Activated effector memory CD4-positive, alpha-beta T cell treated with Interleukin-2 at 50 U/mL for 16 hours (primary cell): ENCODE data around the gene MAP3K9.
"Not testable (repeated sequence)": the region's sequence is repeated elsewhere in the genome, so short reads cannot be mapped to it uniquely, and the experiment has no call there.

Experiments
- DNase-seq: peaks from one replicate; pipeline ENCODE4 v3.0.0-alpha.2; 2020

Gene MAP3K9

GRCh38 chr14:70718383-70719118 is 90.8 kb downstream of the MAP3K9 start:
- DNase-seq, result no peak

GRCh38 chr14:70716958-70717357 is 92.4 kb downstream of the MAP3K9 start:
- DNase-seq, result no peak

GRCh38 chr14:70716483-70716882 is 92.8 kb downstream of the MAP3K9 start:
- DNase-seq, result no peak

- no peak for DNase-seq
Measured at GRCh38 chr14:70714055-70714550, 95.2 kb downstream of the MAP3K9 start.

GRCh38 chr14:70713511-70713916 is 95.8 kb downstream of the MAP3K9 start:
- DNase-seq, result no peak

- no peak for DNase-seq
Measured at GRCh38 chr14:70713096-70713495, 96.2 kb downstream of the MAP3K9 start.

GRCh38 chr14:70711451-70711850 is 97.9 kb downstream of the MAP3K9 start:
- no peak for DNase-seq

DNA sequence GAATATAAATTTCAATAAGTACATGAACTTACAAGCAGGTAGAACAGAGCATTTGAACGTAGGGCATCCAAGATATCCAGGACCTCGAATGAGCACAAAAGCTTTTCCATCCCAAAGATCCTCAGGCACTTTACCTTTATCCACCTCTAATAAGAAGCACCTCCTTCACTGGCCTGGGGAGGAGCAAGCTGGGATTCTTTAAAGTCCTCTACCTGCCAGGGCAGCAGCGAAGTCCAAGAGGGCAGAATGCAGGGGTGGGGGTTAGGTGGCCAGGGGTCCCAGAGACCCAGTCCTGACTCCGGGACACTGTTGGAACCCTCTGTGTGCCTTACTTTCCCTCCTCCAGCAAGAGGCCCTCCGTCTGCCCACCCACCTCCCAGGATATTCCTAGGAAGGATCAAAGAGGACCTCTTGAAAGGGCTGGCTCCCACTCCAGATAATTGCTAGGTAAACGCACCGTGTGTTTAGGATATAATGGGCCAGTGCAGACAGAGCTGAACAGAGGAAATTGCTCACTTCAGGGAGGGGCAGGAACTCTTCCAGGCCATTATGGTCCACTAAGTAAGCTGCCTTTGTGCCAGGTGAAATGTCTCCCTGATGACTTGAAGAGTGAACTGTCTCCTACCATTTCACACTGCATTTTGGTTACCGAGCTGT is 99.5 kb downstream of the MAP3K9 start:
- DNase-seq, result no peak

GRCh38 chr14:70708717-70709570 is 100.4 kb downstream of the MAP3K9 start:
- DNase-seq, result no peak

DNA sequence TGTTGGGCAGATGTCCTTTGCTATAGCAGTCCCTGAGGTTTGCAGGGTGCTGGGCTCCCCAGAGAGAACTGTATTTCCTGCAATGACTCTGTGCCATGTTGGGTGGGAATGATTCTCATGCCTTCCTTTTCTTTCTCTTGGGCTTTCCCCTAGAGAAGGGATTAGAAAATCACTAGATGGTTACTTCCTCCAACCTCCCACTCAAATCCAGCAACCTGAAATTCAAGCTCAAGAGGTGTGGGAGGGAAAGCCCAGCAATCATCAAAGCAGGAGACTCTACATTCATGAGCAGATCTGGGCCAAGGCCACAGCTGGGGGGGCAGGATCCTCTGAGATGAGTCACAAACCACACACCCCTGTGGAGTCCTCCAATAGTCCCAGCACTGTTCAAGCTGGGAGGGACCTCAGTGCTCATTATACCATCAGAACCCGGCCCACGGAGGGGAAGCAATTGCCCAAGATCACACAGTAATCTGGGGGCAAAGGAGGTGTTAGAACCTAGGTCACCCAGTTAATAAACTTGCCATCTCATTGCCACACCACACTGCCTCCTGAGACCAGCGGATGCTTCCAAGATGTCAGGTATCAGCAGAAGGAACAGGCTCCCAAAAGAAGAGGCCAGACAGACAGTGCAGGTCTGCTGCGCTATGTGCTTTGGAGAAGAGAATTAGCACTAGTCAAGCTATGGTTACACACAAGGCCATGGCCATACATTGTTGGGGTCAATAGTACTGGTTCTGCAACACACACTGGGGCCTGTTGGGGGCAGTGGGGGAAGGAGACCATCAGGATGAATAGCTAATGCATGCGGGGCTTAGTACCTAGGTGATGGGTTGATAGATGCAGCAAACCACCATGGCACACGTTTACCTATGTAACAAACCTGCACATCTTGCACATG is 101.9 kb downstream of the MAP3K9 start:
- DNase-seq, result no peak

GRCh38 chr14:70706177-70706576 is 103.1 kb downstream of the MAP3K9 start:
- DNase-seq, result no peak

DNA sequence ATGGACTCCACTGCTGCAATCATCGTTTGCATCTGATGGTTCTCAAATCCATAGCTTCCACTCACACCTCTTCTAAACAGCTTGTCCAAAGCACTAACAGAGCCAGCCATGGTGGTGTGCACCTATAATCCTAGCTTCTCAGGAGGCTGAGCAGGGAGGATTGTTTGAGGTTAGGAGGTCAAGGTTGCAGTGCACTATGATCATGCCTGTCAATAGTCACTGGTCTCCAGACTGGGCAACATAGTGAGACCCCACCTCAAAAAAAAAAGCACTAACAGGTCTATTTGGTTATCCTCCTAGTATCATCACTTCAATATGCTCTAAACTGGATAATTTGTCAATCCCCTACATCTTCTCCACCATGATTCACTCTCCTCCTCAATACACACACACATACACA is 104.4 kb downstream of the MAP3K9 start:
- DNase-seq, result no peak

DNA sequence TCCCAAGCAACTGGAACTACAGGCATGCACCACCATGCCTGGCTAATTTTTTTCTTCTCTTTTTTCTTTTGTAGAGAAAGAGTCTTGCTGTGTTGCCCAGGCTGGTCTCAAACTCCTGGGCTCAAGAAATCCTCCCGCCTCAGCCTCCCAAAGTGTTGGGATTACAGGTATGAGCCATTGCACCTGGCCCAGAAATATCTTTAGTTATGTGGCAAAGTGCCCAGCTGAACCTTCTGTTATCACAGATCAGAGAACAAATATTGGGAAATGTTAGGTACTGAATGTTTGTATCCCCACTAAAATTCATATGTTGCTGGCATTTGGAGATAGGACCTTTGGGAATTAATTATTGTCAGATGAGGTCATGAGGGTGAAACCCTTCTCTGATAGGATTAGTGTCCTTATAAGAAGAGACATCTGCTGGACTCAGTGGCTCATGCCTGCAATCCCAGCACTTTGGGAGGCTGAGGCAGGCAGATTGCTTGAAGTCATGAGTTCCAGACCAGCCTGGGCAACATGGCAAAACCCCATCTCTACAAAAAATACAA is 105.6 kb downstream of the MAP3K9 start:
- DNase-seq, result not testable (repeated sequence)

DNA sequence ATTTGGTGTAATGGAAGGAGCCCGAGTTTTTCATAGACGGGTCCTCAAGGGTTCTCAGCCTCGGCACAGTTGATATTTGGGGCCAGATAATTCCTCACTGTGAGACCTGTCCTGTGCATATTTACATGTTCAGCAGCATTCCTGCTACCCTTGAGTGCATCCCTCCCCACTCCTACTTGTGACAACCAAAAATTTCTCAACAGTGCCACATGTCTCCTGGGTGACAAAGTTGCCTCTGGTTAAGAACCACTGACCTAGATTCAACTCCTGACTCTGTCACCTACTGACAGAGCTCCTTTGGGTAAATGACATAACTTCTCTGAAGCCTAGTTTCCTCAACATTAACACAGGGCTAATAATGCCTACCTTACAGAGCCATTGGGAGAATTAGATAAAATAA is 107.2 kb downstream of the MAP3K9 start:
- DNase-seq, result no peak

DNA sequence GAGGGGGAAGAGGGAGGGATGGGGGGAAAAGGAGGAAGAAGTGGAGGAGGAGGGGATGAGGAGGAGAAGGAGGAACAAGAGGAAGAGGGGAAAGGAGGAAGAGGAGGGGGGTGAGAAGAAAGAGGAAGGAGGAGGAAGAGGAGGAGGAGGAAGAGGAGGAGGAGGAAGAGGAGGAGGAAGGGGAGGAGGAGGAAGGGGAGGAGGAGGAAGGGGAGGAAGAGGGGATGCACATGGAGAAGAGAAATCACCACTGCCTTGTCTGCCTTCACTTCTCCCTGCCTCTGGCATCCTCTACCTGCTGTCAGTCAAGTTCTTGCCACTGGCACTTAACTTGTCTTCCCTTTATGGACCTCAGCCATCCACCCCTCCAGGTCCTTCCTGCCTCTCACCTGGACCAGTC is 107.7 kb downstream of the MAP3K9 start:
- DNase-seq, result no peak

GRCh38 chr14:70700955-70701585 is 108.2 kb downstream of the MAP3K9 start:
- no peak for DNase-seq

GRCh38 chr14:70699646-70700045 is 109.7 kb downstream of the MAP3K9 start:
- DNase-seq, result no peak

GRCh38 chr14:70698288-70698687 is 111.0 kb downstream of the MAP3K9 start:
- no peak for DNase-seq

DNA sequence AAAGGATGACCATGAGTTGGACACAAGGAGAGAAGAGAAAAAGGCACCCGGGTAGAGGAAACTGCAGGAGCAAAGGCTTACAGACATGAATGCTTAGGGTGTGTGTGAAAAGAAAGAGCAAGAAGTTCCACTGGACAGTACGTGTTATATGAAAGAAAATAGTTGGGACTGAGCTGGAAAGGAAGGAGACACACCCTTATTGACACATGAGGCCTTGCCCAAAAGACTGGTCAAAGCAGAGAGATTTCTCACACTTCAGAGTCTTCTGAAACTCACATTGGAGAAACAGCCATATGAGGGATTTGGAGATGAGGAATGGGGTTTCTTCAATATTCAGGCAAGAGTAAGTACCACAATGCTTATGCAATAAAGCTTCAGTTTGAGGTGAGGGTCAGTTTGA is 111.6 kb downstream of the MAP3K9 start:
- DNase-seq, result no peak

- DNase-seq, result no peak
Measured at GRCh38 chr14:70696026-70696425, 113.3 kb downstream of the MAP3K9 start.

DNA sequence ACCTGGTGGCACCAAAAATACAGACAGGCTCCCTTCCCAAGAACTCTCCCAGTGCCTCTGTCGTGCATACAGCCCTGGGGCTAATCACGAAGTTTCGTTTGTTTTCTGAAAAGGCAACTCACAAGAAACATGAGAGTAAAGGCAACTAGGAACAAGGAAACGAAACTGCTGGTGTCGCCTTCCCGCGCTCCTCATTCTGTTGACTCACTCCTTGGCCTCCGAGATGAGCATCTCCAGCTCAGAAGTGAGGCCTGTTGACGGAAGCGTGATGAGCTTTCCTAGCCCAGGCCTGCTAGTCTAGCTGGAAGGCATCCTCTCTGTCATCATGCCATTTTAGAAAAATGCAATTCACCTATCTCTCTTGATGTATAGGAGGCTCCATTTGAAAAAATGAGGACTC is 117.1 kb downstream of the MAP3K9 start:
- DNase-seq, result no peak
